HAP-1 (cell line): ENCODE data around the gene MSRB1.
"Not testable (repeated sequence)": the region's sequence is repeated elsewhere in the genome, so short reads cannot be mapped to it uniquely, and the experiment has no call there.

Experiments
- DNase-seq, 2 experiments: peaks; one replicate each; pipeline ENCODE4 v3.0.0-alpha.2; 2016 to 2020; ENCODE audit warnings: low spot score in 2 of 2
- H3K27me3 ChIP-seq: fragments of 250-450 bp; sonication (Bioruptor Pico); 2 replicates; pipeline ENCODE4 v1.5.1; 2020; ENCODE audit warnings: low read depth, mild to moderate bottlenecking, moderate library complexity
- H3K36me3 ChIP-seq: fragments of 250-450 bp; sonication (Bioruptor Pico); replicated peaks from 2 replicates; pipeline ENCODE4 v1.5.1; 2020; ENCODE audit warnings: mild to moderate bottlenecking
- H3K4me1 ChIP-seq: fragments of 250-450 bp; sonication (Bioruptor Pico); 2 replicates; pipeline ENCODE4 v1.5.1; 2020; ENCODE audit warnings: mild to moderate bottlenecking
- H3K4me3 ChIP-seq: fragments of 250-450 bp; sonication (Bioruptor Pico); 2 replicates; pipeline ENCODE4 v1.5.1; 2020; ENCODE audit warnings: mild to moderate bottlenecking, moderate library complexity
- H3K9me3 ChIP-seq: fragments of 250-450 bp; sonication (Bioruptor Pico); 2 replicates; pipeline ENCODE4 v1.5.1; 2020; ENCODE audit warnings: mild to moderate bottlenecking, moderate library complexity
- in situ Hi-C: fragments of 300-500 bp; cut with MboI; formaldehyde crosslinking; loops from 3 replicates; pipeline ENCODE4 v1.14.3; 2020; ENCODE audit warnings: low sequenced_read_pairs, inconsistent platforms, mixed read lengths

The MSRB1 gene

GRCh38 chr16:1907226-1907860 is 35.7 kb downstream of the MSRB1 start:
- Histone ChIP-seq H3K27me3 (no peaks in the 10 kb centered on the region), H3K4me3 (no peak overlapping the region), H3K9me3 (no peaks in the 10 kb centered on the region), H3K36me3 (no peaks in the 10 kb centered on the region), H3K4me1 (no peaks in the 10 kb centered on the region)
- in situ Hi-C loops, result no loop called here
- DNase-seq, result no peak

- DNase-seq, result no peak
- in situ Hi-C loops, result no loop called here
- Histone ChIP-seq H3K9me3 (no peaks in the 10 kb centered on the region), H3K27me3 (no peaks in the 10 kb centered on the region), H3K4me3 (no peak overlapping the region), H3K4me1 (no peaks in the 10 kb centered on the region), H3K36me3 (no peaks in the 10 kb centered on the region)
These were observed 36.2 kb downstream of the MSRB1 start for GRCh38 chr16:1906846-1907165.

- DNase-seq, result no peak
- Histone ChIP-seq H3K9me3 (no peaks in the 10 kb centered on the region), H3K4me3 (no peak overlapping the region), H3K4me1 (no peaks in the 10 kb centered on the region), H3K27me3 (no peaks in the 10 kb centered on the region), H3K36me3 (no peaks in the 10 kb centered on the region)
- in situ Hi-C loops, result no loop called here
These were observed 36.7 kb downstream of the MSRB1 start for GRCh38 chr16:1906055-1906845.

- in situ Hi-C loops, result no loop called here
- H3K4me3 ChIP-seq, result no peak overlapping the region
- DNase-seq, result no peak
These were observed 38.9 kb downstream of the MSRB1 start for GRCh38 chr16:1903845-1904840.

GRCh38 chr16:1903220-1903574 is 39.8 kb downstream of the MSRB1 start:
- DNase-seq, result no peak
- Histone ChIP-seq H3K4me3 (no peak overlapping the region), H3K4me1 (no peaks in the 10 kb centered on the region), H3K27me3 (no peaks in the 10 kb centered on the region; the same call in 1 of the 2 replicates), H3K9me3 (no peaks in the 10 kb centered on the region), H3K36me3 (no peaks in the 10 kb centered on the region)
- in situ Hi-C loops, result no loop called here

More at GRCh38 chr16:1903845-1904840, 38.9 kb downstream of the MSRB1 start:
- no peaks in the 10 kb centered on the region for H3K4me1 ChIP-seq
- H3K36me3 ChIP-seq, result no peaks in the 10 kb centered on the region
- no peaks in the 10 kb centered on the region for H3K9me3 ChIP-seq
- no peaks in the 10 kb centered on the region; the same call in 1 of the 2 replicates for H3K27me3 ChIP-seq

GRCh38 chr16:1902547-1903219 is 40.3 kb downstream of the MSRB1 start:
- Histone ChIP-seq H3K27me3 (no peaks in the 10 kb centered on the region; the same call in 1 of the 2 replicates), H3K36me3 (no peaks in the 10 kb centered on the region), H3K9me3 (no peaks in the 10 kb centered on the region), H3K4me3 (no peak overlapping the region), H3K4me1 (no peaks in the 10 kb centered on the region)
- in situ Hi-C loops, result no loop called here
- no peak for DNase-seq

- no peaks in the 10 kb centered on the region for H3K36me3 ChIP-seq
- DNase-seq, result no peak
- H3K4me3 ChIP-seq, result no peak overlapping the region
- no peaks in the 10 kb centered on the region; the same call in 1 of the 2 replicates for H3K27me3 ChIP-seq
- H3K4me1 ChIP-seq, result no peaks in the 10 kb centered on the region
- in situ Hi-C loops, result no loop called here
- H3K9me3 ChIP-seq, result no peaks in the 10 kb centered on the region
These were observed 42.6 kb downstream of the MSRB1 start for GRCh38 chr16:1900452-1900774.

GRCh38 chr16:1899641-1900451 is 43.2 kb downstream of the MSRB1 start:
- Histone ChIP-seq H3K27me3 (no peaks in the 10 kb centered on the region; the same call in 1 of the 2 replicates), H3K4me1 (no peaks in the 10 kb centered on the region), H3K36me3 (no peaks in the 10 kb centered on the region), H3K9me3 (no peaks in the 10 kb centered on the region), H3K4me3 (no peak overlapping the region)
- no peak for DNase-seq
- in situ Hi-C loops, result no loop called here

- H3K9me3 ChIP-seq, H3K27me3 ChIP-seq, in situ Hi-C loops, DNase-seq, H3K4me3 ChIP-seq, H3K4me1 ChIP-seq, H3K36me3 ChIP-seq: not testable (repeated sequence)
These were observed 45.3 kb downstream of the MSRB1 start for GRCh38 chr16:1897692-1898091.

- in situ Hi-C loops, result no loop called here
- no peak for DNase-seq
- H3K4me3 ChIP-seq, result no peak overlapping the region
These were observed 46.9 kb downstream of the MSRB1 start for GRCh38 chr16:1895949-1896675.

GRCh38 chr16:1895068-1895467 is 47.9 kb downstream of the MSRB1 start:
- Histone ChIP-seq H3K36me3 (no peaks in the 10 kb centered on the region), H3K27me3 (peaks cover 13% of the 10 kb centered on the region; the same call in 1 of the 2 replicates), H3K4me3 (no peak overlapping the region), H3K9me3 (no peaks in the 10 kb centered on the region), H3K4me1 (no peaks in the 10 kb centered on the region)
- in situ Hi-C loops, result no loop called here
- no peak for DNase-seq

More at GRCh38 chr16:1895949-1896675, 46.9 kb downstream of the MSRB1 start:
- H3K4me1 ChIP-seq, result no peaks in the 10 kb centered on the region
- H3K27me3 ChIP-seq, result peaks cover 6% of the 10 kb centered on the region; the same call in 1 of the 2 replicates
- no peaks in the 10 kb centered on the region for H3K36me3 ChIP-seq
- H3K9me3 ChIP-seq, result no peaks in the 10 kb centered on the region

GRCh38 chr16:1890708-1891050 is 52.3 kb downstream of the MSRB1 start:
- H3K9me3 ChIP-seq, result no peaks in the 10 kb centered on the region
- 0 out of 2 replicates have a peak, but pooled peaks cover 13% of the 10 kb centered on the region for H3K27me3 ChIP-seq
- H3K36me3 ChIP-seq, result no peaks in the 10 kb centered on the region
- no peaks in the 10 kb centered on the region for H3K4me1 ChIP-seq
- no peak overlapping the region for H3K4me3 ChIP-seq
- in situ Hi-C loops, result no loop called here
- no peak for DNase-seq
